ENCODE results near the gene SPO11. TPM values are rescaled to one million over a fixed set of nuclear protein-coding genes. Genes with fewer than 3 reads are reported as not detected.

The SPO11 gene
- total RNA-seq, 1 donor from 2014 or later = not detected

- H3K27ac ChIP-seq = no peak overlapping the region
- no peaks in the 10 kb centered on the region for H3K36me3 ChIP-seq
- H3K9me3 ChIP-seq = no peaks in the 10 kb centered on the region
- ATAC-seq (no peak), DNase-seq (no peak)
- intact Hi-C loops (cut with DNase I) = no loop called here
- no peaks in the 10 kb centered on the region for H3K4me1 ChIP-seq
- peaks cover 15% of the 10 kb centered on the region for H3K27me3 ChIP-seq
- no peak overlapping the region for H3K4me3 ChIP-seq
- no peak for TF ChIP-seq CTCF (IDR thresholded peaks at IDR 0.05)
Observed at GRCh38 chr20:57312138-57312537, 17.5 kb upstream of the SPO11 start.

- no peaks in the 10 kb centered on the region for H3K36me3 ChIP-seq
- H3K27me3 ChIP-seq = peaks cover 15% of the 10 kb centered on the region
- TF ChIP-seq CTCF (IDR thresholded peaks at IDR 0.05) = no peak
- H3K27ac ChIP-seq = no peak overlapping the region
- DNase-seq (no peak), ATAC-seq (no peak)
- H3K4me3 ChIP-seq = no peak overlapping the region
- intact Hi-C loops (cut with DNase I) = no loop called here
- H3K4me1 ChIP-seq = no peaks in the 10 kb centered on the region
- H3K9me3 ChIP-seq = no peaks in the 10 kb centered on the region
Observed at GRCh38 chr20:57313230-57313629, 16.4 kb upstream of the SPO11 start.

GRCh38 chr20:57313951-57314350, 15.7 kb upstream of the SPO11 start:
- Histone ChIP-seq H3K27ac (no peak overlapping the region), H3K4me1 (no peaks in the 10 kb centered on the region), H3K36me3 (no peaks in the 10 kb centered on the region), H3K9me3 (no peaks in the 10 kb centered on the region), H3K4me3 (no peak overlapping the region), H3K27me3 (peaks cover 11% of the 10 kb centered on the region)
- TF ChIP-seq CTCF (IDR thresholded peaks at IDR 0.05) = no peak
- no peak for DNase-seq
- intact Hi-C loops (cut with DNase I) = no loop called here
- no peak for ATAC-seq

GRCh38 chr20:57315083-57315975, 14.3 kb upstream of the SPO11 start:
- Histone ChIP-seq H3K27ac (no peak overlapping the region), H3K4me1 (no peaks in the 10 kb centered on the region), H3K9me3 (no peaks in the 10 kb centered on the region), H3K27me3 (peaks cover 4% of the 10 kb centered on the region), H3K4me3 (no peak overlapping the region), H3K36me3 (no peaks in the 10 kb centered on the region)
- no peak for ATAC-seq
- intact Hi-C loops (cut with DNase I) = no loop called here
- TF ChIP-seq CTCF (IDR thresholded peaks at IDR 0.05) = no peak
- DNase-seq = no peak

GRCh38 chr20:57315976-57316480, 13.6 kb upstream of the SPO11 start:
- no peak for DNase-seq
- no peak for TF ChIP-seq CTCF (IDR thresholded peaks at IDR 0.05)
- Histone ChIP-seq H3K4me1 (no peaks in the 10 kb centered on the region), H3K27me3 (no peaks in the 10 kb centered on the region), H3K36me3 (no peaks in the 10 kb centered on the region), H3K9me3 (no peaks in the 10 kb centered on the region), H3K27ac (no peak overlapping the region), H3K4me3 (no peak overlapping the region)
- no peak for ATAC-seq
- intact Hi-C loops (cut with DNase I) = no loop called here
